Epithelial cell of umbilical artery (primary cell): ENCODE results near the gene REPS1. TPM values are rescaled to one million over a fixed set of nuclear protein-coding genes. Genes with fewer than 3 reads are reported as not detected.

ENCODE experiments used
- total RNA-seq: library from RNA; depleted of rRNA; stranded (reverse); fragments of >200 nt; gene quantifications from 2 replicates; pipeline ENCODE4 v1.2.3, GENCODE V29; 2014

REPS1 gene
- 15.7 and 18.2 TPM in 2 replicates for total RNA-seq

GRCh38 chr6:138987643-138988468 lies at the start of gene REPS1:
Gene REPS1 (minus strand): TSS chr6:138988253. CDS start chr6:138987682, 571 bp downstream.

GRCh38 chr6:139028658-139029469 lies 40.8 kb upstream of the REPS1 start, which contains the start of gene ABRACL:
Gene ABRACL (plus strand): TSS chr6:139028745. CDS start chr6:139034161, 5,416 bp downstream.

Other genes starting within 250 kb of the REPS1 start
- gene CCDC28A, start 214.5 kb downstream of the REPS1 start, total RNA-seq: 16.6 and 17.2 TPM in 2 replicates
- 0.32 TPM in 1 of 2 replicates, not detected in the other for gene ECT2L, start 192.2 kb downstream of the REPS1 start, total RNA-seq
- gene ABRACL, start 40.5 kb upstream of the REPS1 start, total RNA-seq: 79.8 and 111 TPM in 2 replicates
- gene HECA, start 146.8 kb upstream of the REPS1 start, total RNA-seq: 22.1 and 26.4 TPM in 2 replicates